ENCODE measurements around the gene GLOD4. TPM values are rescaled to one million over a fixed set of nuclear protein-coding genes. Genes with fewer than 3 reads are reported as not detected.
"Not testable (repeated sequence)": the region's sequence is repeated elsewhere in the genome, so short reads cannot be mapped to it uniquely, and the experiment has no call there.

GLOD4 gene
- total RNA-seq, 1 experiment from 2014 or later: 69.7 TPM

- Mint-ChIP-seq H3K27me3 (ENCODE audit: insufficient read depth, unreplicated experiment) (no peaks in the 10 kb centered on the region), H3K27ac (ENCODE audit: unreplicated experiment) (no peak overlapping the region), H3K4me1 (ENCODE audit: low read depth, unreplicated experiment) (no peaks in the 10 kb centered on the region), H3K36me3 (ENCODE audit: insufficient read depth, unreplicated experiment) (peaks cover 65% of the 10 kb centered on the region), H3K4me3 (ENCODE audit: unreplicated experiment) (no peak overlapping the region), H3K9me3 (ENCODE audit: unreplicated experiment) (no peaks in the 10 kb centered on the region)
- TF ChIP-seq CTCF (IDR thresholded peaks at IDR 0.05; ENCODE audit: insufficient read depth in 1 of 2, low read depth in 1 of 2, low read length in 1 of 2, severe bottlenecking in 1 of 2, unreplicated experiment in 1 of 2): no peak
- DNase-seq: no peak
- intact Hi-C loops (cut with micrococcal nuclease; ENCODE audit: unreplicated experiment): no loop called here
- ChIA-PET CTCF (interaction anchor here (2.7 kb wide), 1 partner anchor 188 kb away, joined by 8 read pairs; the partner anchor contains the start of gene NXN), POLR2A (no interaction called here)
- no TSS peak for BruUV-seq (replicated peaks)
- H3K36me3 ChIP-seq (ENCODE audit: control insufficient read depth, insufficient read depth, low read length): no peaks in the 10 kb centered on the region
- H3K4me3 ChIP-seq (ENCODE audit: low read depth, low read length): no peak overlapping the region
- no peaks in the 10 kb centered on the region for H3K9me3 ChIP-seq
- no peaks in the 10 kb centered on the region for H3K4me1 ChIP-seq
- H3K27me3 ChIP-seq (replicated peaks; ENCODE audit: control insufficient read depth, insufficient read depth, low read length): no peaks in the 10 kb centered on the region
Observed at GRCh38 chr17:792277-792676, 10.2 kb upstream of the GLOD4 start.

GRCh38 chr17:791829-792228 lies 9.7 kb upstream of the GLOD4 start:
- DNase-seq: no peak
- TF ChIP-seq CTCF (IDR thresholded peaks at IDR 0.05; ENCODE audit: insufficient read depth in 1 of 2, low read depth in 1 of 2, low read length in 1 of 2, severe bottlenecking in 1 of 2, unreplicated experiment in 1 of 2): no peak
- ChIA-PET CTCF (interaction anchor here (2.7 kb wide), 1 partner anchor 189 kb away, joined by 8 read pairs; the partner anchor contains the start of gene NXN), POLR2A (no interaction called here)
- Mint-ChIP-seq H3K27me3 (ENCODE audit: insufficient read depth, unreplicated experiment) (no peaks in the 10 kb centered on the region), H3K36me3 (ENCODE audit: insufficient read depth, unreplicated experiment) (peaks cover 65% of the 10 kb centered on the region), H3K27ac (ENCODE audit: unreplicated experiment) (no peak overlapping the region), H3K9me3 (ENCODE audit: unreplicated experiment) (no peaks in the 10 kb centered on the region), H3K4me1 (ENCODE audit: low read depth, unreplicated experiment) (no peaks in the 10 kb centered on the region), H3K4me3 (ENCODE audit: unreplicated experiment) (no peak overlapping the region)
- Histone ChIP-seq H3K27me3 (replicated peaks; ENCODE audit: control insufficient read depth, insufficient read depth, low read length) (no peaks in the 10 kb centered on the region), H3K36me3 (ENCODE audit: control insufficient read depth, insufficient read depth, low read length) (no peaks in the 10 kb centered on the region), H3K4me1 (no peaks in the 10 kb centered on the region), H3K4me3 (ENCODE audit: low read depth, low read length) (no peak overlapping the region), H3K9me3 (no peaks in the 10 kb centered on the region)
- BruUV-seq (replicated peaks): TSS peak; percentile 13
- intact Hi-C loops (cut with micrococcal nuclease; ENCODE audit: unreplicated experiment): no loop called here

GRCh38 chr17:790874-791247 lies 8.8 kb upstream of the GLOD4 start:
- H3K4me1 Mint-ChIP-seq (ENCODE audit: low read depth, unreplicated experiment); H3K4me3 ChIP-seq (ENCODE audit: low read depth, low read length); DNase-seq; POLR2A ChIA-PET; H3K36me3 ChIP-seq (ENCODE audit: control insufficient read depth, insufficient read depth, low read length); H3K4me1 ChIP-seq; H3K4me3 Mint-ChIP-seq (ENCODE audit: unreplicated experiment); H3K9me3 Mint-ChIP-seq (ENCODE audit: unreplicated experiment); intact Hi-C loops (cut with micrococcal nuclease; ENCODE audit: unreplicated experiment); H3K9me3 ChIP-seq; BruUV-seq (replicated peaks); H3K27me3 Mint-ChIP-seq (ENCODE audit: insufficient read depth, unreplicated experiment); H3K27me3 ChIP-seq (replicated peaks; ENCODE audit: control insufficient read depth, insufficient read depth, low read length): not testable (repeated sequence)
- Mint-ChIP-seq H3K27ac (ENCODE audit: unreplicated experiment) (peak overlapping the region; percentile 85), H3K36me3 (ENCODE audit: insufficient read depth, unreplicated experiment) (peaks cover 67% of the 10 kb centered on the region)
- CTCF ChIA-PET: interaction anchor here (2.7 kb wide), 1 partner anchor 190 kb away, joined by 8 read pairs; the partner anchor contains the start of gene NXN

GRCh38 chr17:789931-790873 lies 8.1 kb upstream of the GLOD4 start:
- BruUV-seq (replicated peaks); intact Hi-C loops (cut with micrococcal nuclease; ENCODE audit: unreplicated experiment): not testable (repeated sequence)
- peak overlapping the region; percentile 85 for H3K27ac Mint-ChIP-seq (ENCODE audit: unreplicated experiment)

More at GRCh38 chr17:789931-790873, 8.1 kb upstream of the GLOD4 start:
- CTCF ChIA-PET: interaction anchor here (0.6 to 2.7 kb wide), 2 partner anchors 190 to 207 kb away, joined by 3 to 8 read pairs; partner anchors contain the start of genes NXN and TIMM22
- H3K27me3 ChIP-seq (replicated peaks; ENCODE audit: control insufficient read depth, insufficient read depth, low read length); H3K4me1 ChIP-seq; H3K4me1 Mint-ChIP-seq (ENCODE audit: low read depth, unreplicated experiment); H3K4me3 Mint-ChIP-seq (ENCODE audit: unreplicated experiment); DNase-seq; H3K27me3 Mint-ChIP-seq (ENCODE audit: insufficient read depth, unreplicated experiment); H3K9me3 ChIP-seq; POLR2A ChIA-PET; H3K4me3 ChIP-seq (ENCODE audit: low read depth, low read length); H3K9me3 Mint-ChIP-seq (ENCODE audit: unreplicated experiment); H3K36me3 ChIP-seq (ENCODE audit: control insufficient read depth, insufficient read depth, low read length): not testable (repeated sequence)
- H3K36me3 Mint-ChIP-seq (ENCODE audit: insufficient read depth, unreplicated experiment): peaks cover 64% of the 10 kb centered on the region

Data from Caco-2 (cell line).